GM19397 (cell line): ENCODE results near the gene CEP295NL.
"Not testable (repeated sequence)": the region's sequence is repeated elsewhere in the genome, so short reads cannot be mapped to it uniquely, and the experiment has no call there.

Experiments
- ATAC-seq: cut with Tn5 transposase; IDR thresholded peaks from one replicate; pipeline ENCODE4 v1.9.1; 2021; ENCODE audit warnings: mild to moderate bottlenecking, moderate library complexity; ENCODE audit not compliant: unreplicated experiment

Gene CEP295NL

GRCh38 chr17:78910497-78911284, 7.7 kb upstream of the CEP295NL start:
- no peak for ATAC-seq

- ATAC-seq, result no peak
Observed at GRCh38 chr17:78908426-78908825, 5.4 kb upstream of the CEP295NL start.

- no peak for ATAC-seq
Observed at GRCh38 chr17:78905541-78905940, 2.5 kb upstream of the CEP295NL start.

- no peak for ATAC-seq
Observed at GRCh38 chr17:78905116-78905515, 2.1 kb upstream of the CEP295NL start.

GRCh38 chr17:78904371-78904770, 1.4 kb upstream of the CEP295NL start:
- no peak for ATAC-seq

GRCh38 chr17:78902231-78902630, 770 bp downstream of the CEP295NL start:
- not testable (repeated sequence) for ATAC-seq

- no peak for ATAC-seq
Observed at GRCh38 chr17:78901806-78902205, 1.2 kb downstream of the CEP295NL start.

GRCh38 chr17:78900816-78901215, 2.2 kb downstream of the CEP295NL start:
- ATAC-seq, result no peak

- no peak for ATAC-seq
Observed at GRCh38 chr17:78899361-78900260, 3.4 kb downstream of the CEP295NL start.

- no peak for ATAC-seq
Observed at GRCh38 chr17:78898947-78899346, 4.1 kb downstream of the CEP295NL start.

GRCh38 chr17:78898075-78898836, 4.7 kb downstream of the CEP295NL start:
- ATAC-seq, result no peak

GRCh38 chr17:78897664-78898047, 5.3 kb downstream of the CEP295NL start:
- no peak for ATAC-seq

- no peak for ATAC-seq
Observed at GRCh38 chr17:78896834-78897663, 6.0 kb downstream of the CEP295NL start.

- ATAC-seq, result no peak
Observed at GRCh38 chr17:78896091-78896833, 6.7 kb downstream of the CEP295NL start.

- no peak for ATAC-seq
Observed at GRCh38 chr17:78895322-78895721, 7.7 kb downstream of the CEP295NL start.

- no peak for ATAC-seq
Observed at GRCh38 chr17:78893684-78894083, 9.3 kb downstream of the CEP295NL start.

- ATAC-seq, result no peak
Observed at GRCh38 chr17:78892936-78893379, 10.0 kb downstream of the CEP295NL start.

GRCh38 chr17:78892520-78892919, 10.5 kb downstream of the CEP295NL start:
- ATAC-seq, result no peak

GRCh38 chr17:78892062-78892456, 10.9 kb downstream of the CEP295NL start:
- no peak for ATAC-seq
